HCT116 (cell line): Measurements from ENCODE around the gene GATC. TPM values are rescaled to one million over a fixed set of nuclear protein-coding genes. Genes with fewer than 3 reads are reported as not detected.

Experiments used
- ATAC-seq: fragments of 200-7000 bp; cut with Tn5 transposase; 2 replicates; pipeline ENCODE4 v1.9.1; 2020; ENCODE audit warnings: mild to moderate bottlenecking, moderate library complexity
- BruUV-seq: library from RNA; stranded (reverse); fragments of 400-500 nt; replicated peaks from 2 replicates; lab custom pipeline; 2021; lab: Mats Ljungman, UMichigan
- CTCF ChIA-PET: fragments of 300-600 bp; sonication (Branson Sonifier 250); formaldehyde crosslinking; loops from one replicate; lab custom pipeline; 2021; ENCODE audit warnings: antibody characterized with exemption; lab: Charles Lee
- POLR2A ChIA-PET: fragments of 300-600, 350-600 bp; sonication (Branson Sonifier 250); formaldehyde crosslinking; loops from one replicate; lab custom pipeline; 2021; ENCODE audit warnings: antibody characterized with exemption; lab: Charles Lee
- RAD21 ChIA-PET, 2 experiments: fragments of 300-600 bp; sonication (Branson Sonifier 250); formaldehyde crosslinking; loops; one replicate each; lab custom pipeline; 2023; ENCODE audit warnings: low total read pairs in 2 of 2; ENCODE audit not compliant: uncharacterized antibody in 2 of 2, unreplicated experiment in 2 of 2, low non-redundant PET in 1 of 2; lab: Charles Lee
- DNase-seq: peaks from one replicate; pipeline ENCODE4 v3.0.0-alpha.2; 2010; ENCODE audit warnings: low read depth, low spot score
- H2AFZ ChIP-seq: fragments of 200-600 bp; shearing (Covaris generic), sonication (generic); 2 replicates; pipeline ENCODE4 v1.6.1; 2017; ENCODE audit warnings: low read depth, mixed run types, mixed read lengths, antibody characterized with exemption, low read length; ENCODE audit not compliant: poor library complexity, severe bottlenecking
- H3K27ac ChIP-seq: 2 replicates; pipeline ENCODE4 v1.5.1; 2012; ENCODE audit warnings: low read depth, low read length
- H3K27me3 ChIP-seq: fragments of 200-600 bp; sonication (generic); 2 replicates; pipeline ENCODE4 v1.6.1; 2016; ENCODE audit warnings: mixed run types, low read length, mixed read lengths; ENCODE audit not compliant: insufficient read depth
- H3K36me3 ChIP-seq, 2 experiments: fragments of 200-500 bp in 1 of 2; fragments of 200-600 bp in 1 of 2; sonication (Bioruptor generic) in 1 of 2; sonication (generic) in 1 of 2; 2 replicates each; pipeline versions ENCODE4 v1.5.1 to v1.6.1; 2014 to 2016; ENCODE audit warnings: low read length in 2 of 2, inconsistent platforms in 1 of 2, mixed read lengths in 1 of 2, mixed run types in 1 of 2; ENCODE audit not compliant: insufficient read depth in 2 of 2, control insufficient read depth in 1 of 2
- H3K4me1 ChIP-seq, 2 experiments: fragments of 200-600 bp in 1 of 2; sonication (generic) in 1 of 2; 2 replicates each; pipeline versions ENCODE4 v1.5.1 to v1.6.1; 2012 to 2017; ENCODE audit warnings: low read length in 2 of 2, inconsistent platforms in 1 of 2, mild to moderate bottlenecking in 1 of 2, mixed read lengths in 1 of 2, mixed run types in 1 of 2, moderate library complexity in 1 of 2; ENCODE audit not compliant: insufficient read depth in 2 of 2, control insufficient read depth in 1 of 2
- H3K4me2 ChIP-seq: fragments of 200-600 bp; sonication (generic); 2 replicates; pipeline ENCODE4 v1.6.1; 2017; ENCODE audit warnings: mixed run types, low read length, mixed read lengths
- H3K4me3 ChIP-seq, 2 experiments: fragments of 200-600 bp in 1 of 2; sonication (generic) in 1 of 2; replicated peaks in 1 of 2; 2 replicates each; pipeline ENCODE4 v1.5.1; 2011 to 2016; ENCODE audit warnings: low read length in 2 of 2, control low read depth in 1 of 2, low read depth in 1 of 2, mild to moderate bottlenecking in 1 of 2, mixed read lengths in 1 of 2, mixed run types in 1 of 2
- H3K79me2 ChIP-seq: fragments of 200-600 bp; sonication (generic); 2 replicates; pipeline ENCODE4 v1.6.1; 2017; ENCODE audit warnings: mild to moderate bottlenecking, mixed run types, low read length, moderate library complexity, mixed read lengths; ENCODE audit not compliant: insufficient read depth
- H3K9ac ChIP-seq: fragments of 200-600 bp; sonication (generic); 2 replicates; pipeline ENCODE4 v1.6.1; 2016; ENCODE audit warnings: low read length, mixed read lengths
- H3K9me2 ChIP-seq: fragments of 200-600 bp; sonication (generic), shearing (Covaris generic); 2 replicates; pipeline ENCODE4 v1.6.1; 2017; ENCODE audit warnings: mixed run types, mild to moderate bottlenecking, moderate library complexity; ENCODE audit not compliant: insufficient read depth
- H3K9me3 ChIP-seq, 2 experiments: fragments of 200-500 bp in 1 of 2; fragments of 200-600 bp in 1 of 2; sonication (Bioruptor generic) in 1 of 2; sonication (generic) in 1 of 2; 2 replicates each; pipeline ENCODE4 v1.6.1; 2014 to 2017; ENCODE audit warnings: low read length in 2 of 2, mixed read lengths in 2 of 2, inconsistent platforms in 1 of 2, low read depth in 1 of 2, mild to moderate bottlenecking in 1 of 2, mixed run types in 1 of 2, moderate library complexity in 1 of 2; ENCODE audit not compliant: control insufficient read depth in 1 of 2, insufficient read depth in 1 of 2
- H4K20me1 ChIP-seq: fragments of 200-600 bp; sonication (generic), shearing (Covaris generic); 2 replicates; pipeline ENCODE4 v1.6.1; 2017; ENCODE audit warnings: mixed run types, mild to moderate bottlenecking, moderate library complexity; ENCODE audit not compliant: insufficient read depth
- CBX3 ChIP-seq: IDR thresholded peaks from 2 replicates; pipeline ENCODE4 v1.6.1; 2012; ENCODE audit warnings: low read depth
- CEBPB ChIP-seq: IDR thresholded peaks from 2 replicates; pipeline ENCODE4 v1.6.1; 2012; ENCODE audit warnings: low read depth
- EGR1 ChIP-seq: IDR thresholded peaks from 2 replicates; pipeline ENCODE4 v1.6.1; 2012; ENCODE audit warnings: low read depth
- ELF1 ChIP-seq: IDR thresholded peaks from 2 replicates; pipeline ENCODE4 v1.6.1; 2012; ENCODE audit warnings: low read depth, borderline replicate concordance
- EZH2 ChIP-seq: fragments of 200-600 bp; sonication (generic); IDR thresholded peaks from 2 replicates; pipeline ENCODE4 v1.6.1; 2017; ENCODE audit warnings: antibody characterized with exemption, mixed run types
- EZH2phosphoT487 ChIP-seq: fragments of 200-600 bp; IDR thresholded peaks from 2 replicates; pipeline ENCODE4 v1.6.1; 2018; ENCODE audit warnings: antibody characterized with exemption, borderline replicate concordance
- JUND ChIP-seq: IDR thresholded peaks from 2 replicates; pipeline ENCODE4 v1.6.1; 2012
- POLR2A ChIP-seq: IDR thresholded peaks from 2 replicates; pipeline ENCODE4 v1.7.0; 2011; ENCODE audit warnings: borderline replicate concordance; ENCODE audit not compliant: insufficient read depth, insufficient read length; ENCODE audit errors: extremely low read depth
- RAD21 ChIP-seq: IDR thresholded peaks from 2 replicates; pipeline ENCODE4 v1.6.1; 2012; ENCODE audit warnings: low read depth, mild to moderate bottlenecking
- SIN3A ChIP-seq: IDR thresholded peaks from 2 replicates; pipeline ENCODE4 v1.6.1; 2012; ENCODE audit warnings: low read depth
- SRF ChIP-seq: IDR thresholded peaks from 2 replicates; pipeline ENCODE4 v1.6.1; 2012; ENCODE audit warnings: low read depth
- TCF7L2 ChIP-seq: IDR thresholded peaks from 2 replicates; pipeline ENCODE4 v1.7.0; 2011; ENCODE audit warnings: borderline replicate concordance, inconsistent platforms; ENCODE audit not compliant: insufficient read depth, insufficient read length; ENCODE audit errors: extremely low read depth
- ZFX ChIP-seq: fragments of 450-650 bp; IDR thresholded peaks from 2 replicates; pipeline ENCODE4 v1.6.1; 2017
- ZNF274 ChIP-seq: fragments of 200-500 bp; sonication (Bioruptor generic); IDR thresholded peaks from 2 replicates; pipeline ENCODE4 v1.6.1; 2014; ENCODE audit warnings: mild to moderate bottlenecking, low read depth, low read length, inconsistent platforms
- intact Hi-C: fragments of 100-400 bp; cut with micrococcal nuclease; formaldehyde crosslinking; loops from 2 replicates; pipeline ENCODE4 v1.10.0; 2022
- total RNA-seq: library from RNA; stranded (reverse); gene quantifications from one replicate; pipeline ENCODE4 v1.2.1, GENCODE V29; 2021; ENCODE audit not compliant: unreplicated experiment
- TF ChIP-seq, protein P1 (sequence below): IDR thresholded peaks from 2 replicates; pipeline ENCODE4 v1.6.1; 2012; ENCODE audit warnings: low read depth
- TF ChIP-seq, protein P2 (sequence below): IDR thresholded peaks from 2 replicates; pipeline ENCODE4 v1.6.1; 2011; ENCODE audit warnings: mild to moderate bottlenecking, low read length, moderate library complexity; ENCODE audit not compliant: insufficient replicate concordance; ENCODE audit errors: extremely low read depth
- TF ChIP-seq, protein P3 (sequence below), 3 experiments: fragments of 200-600 bp in 1 of 3; sonication (generic) in 1 of 3; IDR thresholded peaks in 2 of 3; conservative IDR thresholded peaks in 1 of 3; 2 replicates each; pipeline ENCODE4 v1.5.1; 2012 to 2017; ENCODE audit warnings: low read depth in 2 of 3, low read length in 2 of 3, antibody characterized with exemption in 1 of 3, borderline replicate concordance in 1 of 3, control low read depth in 1 of 3, mild to moderate bottlenecking in 1 of 3, mixed read lengths in 1 of 3, mixed run types in 1 of 3, moderate library complexity in 1 of 3; ENCODE audit not compliant: insufficient read depth in 1 of 3
- TF ChIP-seq, protein P4 (sequence below): IDR thresholded peaks from 2 replicates; pipeline ENCODE4 v1.6.1; 2012

Gene GATC
- total RNA-seq, 1 experiment from 2014 or later: 48.7 TPM

DNA sequence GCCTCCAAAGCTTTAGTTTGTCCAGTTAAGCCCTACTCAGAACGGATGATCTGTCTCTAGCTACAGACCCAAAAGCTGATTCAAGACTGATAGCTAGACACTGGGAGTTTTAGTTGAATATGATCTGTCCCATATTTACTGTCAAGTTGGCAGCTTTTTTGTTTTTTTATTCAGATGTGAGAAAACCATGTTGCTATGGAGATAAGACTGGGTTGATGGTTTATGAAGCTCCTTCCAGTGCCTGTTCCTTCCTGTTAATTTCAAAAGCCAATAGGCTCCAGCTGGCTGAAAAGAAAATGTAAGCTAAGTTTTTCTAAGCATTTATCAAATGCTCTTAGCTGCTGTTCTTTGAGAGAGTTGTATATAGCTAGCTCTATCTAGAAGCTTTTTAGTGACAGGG is 54.3 kb downstream of the GATC start:
- intact Hi-C loops: no loop called here
- Histone ChIP-seq H3K9me2 (no peaks in the 10 kb centered on the region), H3K27me3 (no peaks in the 10 kb centered on the region), H2AFZ (no peak overlapping the region), H3K9ac (no peak overlapping the region), H4K20me1 (peaks cover 3% of the 10 kb centered on the region; the same call in 1 of the 2 replicates), H3K79me2 (peaks cover 21% of the 10 kb centered on the region), H3K4me2 (no peak overlapping the region), H3K4me3 (no peak overlapping the region), H3K4me1 (peaks cover 6 to 10% of the 10 kb centered on the region in 2 experiments; a peak in 2 of 4 replicates), H3K9me3 (no peaks in the 10 kb centered on the region), H3K27ac (no peak overlapping the region), H3K36me3 (peaks cover 15 to 31% of the 10 kb centered on the region in 2 experiments; a peak in 2 of 4 replicates)
- RAD21 ChIA-PET: no interaction called here
- BruUV-seq: no TSS peak
- ATAC-seq (no peak), DNase-seq (no peak)
- POLR2A ChIA-PET: interaction anchor here (1.3 kb wide), 1 partner anchor 9 kb away, joined by 4 read pairs; no protein-coding TSS in a partner anchor
- CTCF ChIA-PET: no interaction called here
- TF ChIP-seq POLR2A (no peak), ELF1 (no peak), ZFX (no peak), EGR1 (no peak), EZH2 (no peak), CBX3 (no peak), EZH2phosphoT487 (no peak), JUND (no peak), RAD21 (no peak), SRF (no peak), CEBPB (no peak), ZNF274 (no peak), SIN3A (no peak), TCF7L2 (no peak)
- TF ChIP-seq, protein P1, sequence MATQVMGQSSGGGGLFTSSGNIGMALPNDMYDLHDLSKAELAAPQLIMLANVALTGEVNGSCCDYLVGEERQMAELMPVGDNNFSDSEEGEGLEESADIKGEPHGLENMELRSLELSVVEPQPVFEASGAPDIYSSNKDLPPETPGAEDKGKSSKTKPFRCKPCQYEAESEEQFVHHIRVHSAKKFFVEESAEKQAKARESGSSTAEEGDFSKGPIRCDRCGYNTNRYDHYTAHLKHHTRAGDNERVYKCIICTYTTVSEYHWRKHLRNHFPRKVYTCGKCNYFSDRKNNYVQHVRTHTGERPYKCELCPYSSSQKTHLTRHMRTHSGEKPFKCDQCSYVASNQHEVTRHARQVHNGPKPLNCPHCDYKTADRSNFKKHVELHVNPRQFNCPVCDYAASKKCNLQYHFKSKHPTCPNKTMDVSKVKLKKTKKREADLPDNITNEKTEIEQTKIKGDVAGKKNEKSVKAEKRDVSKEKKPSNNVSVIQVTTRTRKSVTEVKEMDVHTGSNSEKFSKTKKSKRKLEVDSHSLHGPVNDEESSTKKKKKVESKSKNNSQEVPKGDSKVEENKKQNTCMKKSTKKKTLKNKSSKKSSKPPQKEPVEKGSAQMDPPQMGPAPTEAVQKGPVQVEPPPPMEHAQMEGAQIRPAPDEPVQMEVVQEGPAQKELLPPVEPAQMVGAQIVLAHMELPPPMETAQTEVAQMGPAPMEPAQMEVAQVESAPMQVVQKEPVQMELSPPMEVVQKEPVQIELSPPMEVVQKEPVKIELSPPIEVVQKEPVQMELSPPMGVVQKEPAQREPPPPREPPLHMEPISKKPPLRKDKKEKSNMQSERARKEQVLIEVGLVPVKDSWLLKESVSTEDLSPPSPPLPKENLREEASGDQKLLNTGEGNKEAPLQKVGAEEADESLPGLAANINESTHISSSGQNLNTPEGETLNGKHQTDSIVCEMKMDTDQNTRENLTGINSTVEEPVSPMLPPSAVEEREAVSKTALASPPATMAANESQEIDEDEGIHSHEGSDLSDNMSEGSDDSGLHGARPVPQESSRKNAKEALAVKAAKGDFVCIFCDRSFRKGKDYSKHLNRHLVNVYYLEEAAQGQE: no peak
- TF ChIP-seq, protein P2, sequence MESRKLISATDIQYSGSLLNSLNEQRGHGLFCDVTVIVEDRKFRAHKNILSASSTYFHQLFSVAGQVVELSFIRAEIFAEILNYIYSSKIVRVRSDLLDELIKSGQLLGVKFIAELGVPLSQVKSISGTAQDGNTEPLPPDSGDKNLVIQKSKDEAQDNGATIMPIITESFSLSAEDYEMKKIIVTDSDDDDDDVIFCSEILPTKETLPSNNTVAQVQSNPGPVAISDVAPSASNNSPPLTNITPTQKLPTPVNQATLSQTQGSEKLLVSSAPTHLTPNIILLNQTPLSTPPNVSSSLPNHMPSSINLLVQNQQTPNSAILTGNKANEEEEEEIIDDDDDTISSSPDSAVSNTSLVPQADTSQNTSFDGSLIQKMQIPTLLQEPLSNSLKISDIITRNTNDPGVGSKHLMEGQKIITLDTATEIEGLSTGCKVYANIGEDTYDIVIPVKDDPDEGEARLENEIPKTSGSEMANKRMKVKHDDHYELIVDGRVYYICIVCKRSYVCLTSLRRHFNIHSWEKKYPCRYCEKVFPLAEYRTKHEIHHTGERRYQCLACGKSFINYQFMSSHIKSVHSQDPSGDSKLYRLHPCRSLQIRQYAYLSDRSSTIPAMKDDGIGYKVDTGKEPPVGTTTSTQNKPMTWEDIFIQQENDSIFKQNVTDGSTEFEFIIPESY: no peak
- TF ChIP-seq, protein P3, sequence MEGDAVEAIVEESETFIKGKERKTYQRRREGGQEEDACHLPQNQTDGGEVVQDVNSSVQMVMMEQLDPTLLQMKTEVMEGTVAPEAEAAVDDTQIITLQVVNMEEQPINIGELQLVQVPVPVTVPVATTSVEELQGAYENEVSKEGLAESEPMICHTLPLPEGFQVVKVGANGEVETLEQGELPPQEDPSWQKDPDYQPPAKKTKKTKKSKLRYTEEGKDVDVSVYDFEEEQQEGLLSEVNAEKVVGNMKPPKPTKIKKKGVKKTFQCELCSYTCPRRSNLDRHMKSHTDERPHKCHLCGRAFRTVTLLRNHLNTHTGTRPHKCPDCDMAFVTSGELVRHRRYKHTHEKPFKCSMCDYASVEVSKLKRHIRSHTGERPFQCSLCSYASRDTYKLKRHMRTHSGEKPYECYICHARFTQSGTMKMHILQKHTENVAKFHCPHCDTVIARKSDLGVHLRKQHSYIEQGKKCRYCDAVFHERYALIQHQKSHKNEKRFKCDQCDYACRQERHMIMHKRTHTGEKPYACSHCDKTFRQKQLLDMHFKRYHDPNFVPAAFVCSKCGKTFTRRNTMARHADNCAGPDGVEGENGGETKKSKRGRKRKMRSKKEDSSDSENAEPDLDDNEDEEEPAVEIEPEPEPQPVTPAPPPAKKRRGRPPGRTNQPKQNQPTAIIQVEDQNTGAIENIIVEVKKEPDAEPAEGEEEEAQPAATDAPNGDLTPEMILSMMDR (IDR thresholded peaks at IDR 0.05 in 2 of 3, conservative IDR thresholded peaks at IDR 0.05 in 1 of 3; ENCODE audit: borderline replicate concordance in 1 of 3, insufficient read depth in 1 of 3, low read depth in 2 of 3, low read length in 2 of 3): no peak
- TF ChIP-seq, protein P4, sequence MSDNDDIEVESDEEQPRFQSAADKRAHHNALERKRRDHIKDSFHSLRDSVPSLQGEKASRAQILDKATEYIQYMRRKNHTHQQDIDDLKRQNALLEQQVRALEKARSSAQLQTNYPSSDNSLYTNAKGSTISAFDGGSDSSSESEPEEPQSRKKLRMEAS: no peak
